Activated CD4-positive, alpha-beta T cell treated with anti-CD3 and anti-CD28 coated beads, Interleukin-2, amount 50 U/mL, for 24 hours (primary cell): Measurements from ENCODE around the gene C10orf88.

Experiments
- DNase-seq, 2 donors: peaks; one replicate each; pipeline ENCODE4 v3.0.0-alpha.2; 2020; ENCODE audit warnings: low read depth in 1 of 2, low spot score in 1 of 2

Gene C10orf88

GRCh38 chr10:122953902-122954730, at the start of gene C10orf88:
C10orf88 (minus strand) TSS chr10:122954227; CDS start chr10:122954178, 49 bp downstream.
- peak; percentile 94 to 98 for DNase-seq

GRCh38 chr10:123001370-123001769, 47.3 kb upstream of the C10orf88 start:
- no peak for DNase-seq

GRCh38 chr10:123000155-123000554, 46.1 kb upstream of the C10orf88 start:
- no peak for DNase-seq

- no peak for DNase-seq
These were observed 45.3 kb upstream of the C10orf88 start for GRCh38 chr10:122999347-122999746.

GRCh38 chr10:122998934-122999333, 44.9 kb upstream of the C10orf88 start:
- DNase-seq, result no peak

GRCh38 chr10:122998360-122998917, 44.4 kb upstream of the C10orf88 start:
- no peak for DNase-seq

- no peak for DNase-seq
These were observed 43.8 kb upstream of the C10orf88 start for GRCh38 chr10:122997864-122998263.

GRCh38 chr10:122995936-122996335, 41.9 kb upstream of the C10orf88 start:
- DNase-seq, result no peak

GRCh38 chr10:122993797-122994336, 39.8 kb upstream of the C10orf88 start:
- no peak for DNase-seq

- no peak for DNase-seq
These were observed 38.1 kb upstream of the C10orf88 start for GRCh38 chr10:122992031-122992585.

GRCh38 chr10:122990278-122990677, 36.3 kb upstream of the C10orf88 start:
- DNase-seq, result no peak

- no peak for DNase-seq
These were observed 34.5 kb upstream of the C10orf88 start for GRCh38 chr10:122988501-122988900.

GRCh38 chr10:122986335-122986734, 32.3 kb upstream of the C10orf88 start:
- no peak for DNase-seq

- no peak for DNase-seq
These were observed 30.7 kb upstream of the C10orf88 start for GRCh38 chr10:122984708-122985107.

- DNase-seq, result no peak
These were observed 29.9 kb upstream of the C10orf88 start for GRCh38 chr10:122983898-122984297.

- DNase-seq, result no peak
These were observed 27.0 kb upstream of the C10orf88 start for GRCh38 chr10:122981066-122981464.

GRCh38 chr10:122980209-122981065, 26.4 kb upstream of the C10orf88 start, which contains the start of gene PSTK:
PSTK (plus strand) TSS chr10:122980401; CDS start chr10:122980480, 79 bp downstream.
- DNase-seq, result peak; percentile 78 to 85

GRCh38 chr10:122974543-122975064, 20.6 kb upstream of the C10orf88 start:
- no peak for DNase-seq

- DNase-seq, result no peak
These were observed 20.0 kb upstream of the C10orf88 start for GRCh38 chr10:122974023-122974422.

GRCh38 chr10:122968698-122969097, 14.7 kb upstream of the C10orf88 start:
- DNase-seq, result no peak

- DNase-seq, result no peak
These were observed 12.9 kb upstream of the C10orf88 start for GRCh38 chr10:122966879-122967278.
